Caki2 (cell line): ENCODE results near the gene EMC10. TPM values are rescaled to one million over a fixed set of nuclear protein-coding genes. Genes with fewer than 3 reads are reported as not detected.
A peak's percentile ranks its signal among the peaks of the same experiment; 100 is the strongest.

Experiments used
- DNase-seq: peaks from one replicate; pipeline ENCODE4 v3.0.0-alpha.2; 2015; ENCODE audit warnings: low read depth
- in situ Hi-C: cut with HindIII; loops from 2 replicates; pipeline ENCODE4 v1.10.0; 2016; ENCODE audit warnings: low sequenced_read_pairs, low pct_unique_long_range_greater_than_20kb, mixed read lengths
- total RNA-seq: library from RNA; depleted of rRNA; stranded (reverse); fragments of >200 nt; shearing (Covaris generic); gene quantifications from 2 replicates; pipeline ENCODE4 v1.2.3, GENCODE V29; 2014; ENCODE audit warnings: low replicate concordance

The EMC10 gene
- total RNA-seq, 1 experiment from 2014 or later: 192 TPM

DNA sequence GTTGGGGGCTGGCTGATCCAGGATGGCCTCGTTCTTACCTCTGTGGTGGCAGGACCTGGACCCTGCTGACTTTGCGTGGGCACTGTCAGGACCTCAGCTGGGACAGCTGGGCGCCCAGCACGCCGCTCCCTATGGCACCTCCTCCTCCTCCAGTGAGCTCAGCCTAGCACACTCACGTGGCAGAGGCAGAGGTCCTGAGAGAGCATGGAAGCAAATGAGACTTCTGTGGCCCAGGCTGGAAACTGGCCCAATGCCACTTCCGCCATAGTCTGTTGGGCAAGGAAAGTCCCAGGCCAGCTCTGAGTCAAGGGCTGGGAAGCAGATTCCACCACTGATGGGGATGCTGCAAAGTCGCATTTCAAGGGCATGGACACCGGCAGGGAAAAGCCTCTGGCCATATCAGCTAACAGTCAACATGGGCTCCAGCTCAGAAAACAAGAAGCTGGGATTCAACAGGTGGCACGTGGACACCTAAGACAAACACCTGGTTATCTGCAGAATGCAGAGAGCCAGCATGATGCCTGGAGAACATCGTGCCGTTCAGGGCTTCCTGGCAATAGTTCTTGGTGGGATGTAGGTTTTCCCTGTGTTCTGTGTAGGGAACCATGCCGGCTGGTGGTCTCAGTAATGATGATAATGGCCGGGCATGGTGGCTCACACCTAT, 26.9 kb upstream of the EMC10 start:
- DNase-seq: no peak
- in situ Hi-C loops: no loop called here

GRCh38 chr19:50450369-50451222, 25.7 kb upstream of the EMC10 start:
- in situ Hi-C loops: no loop called here

DNA sequence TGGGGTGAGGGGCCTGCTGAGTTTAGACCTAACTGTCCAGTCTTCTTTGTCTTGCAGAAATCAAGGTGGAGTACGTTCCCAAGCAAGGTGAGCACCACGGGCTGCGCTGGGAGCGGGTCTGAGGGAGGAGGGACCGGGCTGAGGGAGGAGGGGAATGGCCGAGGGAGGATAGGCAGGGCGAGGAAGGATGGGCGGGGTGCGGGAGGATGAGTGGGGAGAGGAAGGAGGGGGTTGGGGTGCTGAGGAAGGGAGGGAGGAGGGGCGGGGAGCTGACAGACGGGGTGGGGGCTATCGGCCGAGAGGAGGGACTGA, 25.1 kb upstream of the EMC10 start:
- in situ Hi-C loops: no loop called here

More at GRCh38 chr19:50450369-50451222, 25.7 kb upstream of the EMC10 start:
- no peak for DNase-seq

DNA sequence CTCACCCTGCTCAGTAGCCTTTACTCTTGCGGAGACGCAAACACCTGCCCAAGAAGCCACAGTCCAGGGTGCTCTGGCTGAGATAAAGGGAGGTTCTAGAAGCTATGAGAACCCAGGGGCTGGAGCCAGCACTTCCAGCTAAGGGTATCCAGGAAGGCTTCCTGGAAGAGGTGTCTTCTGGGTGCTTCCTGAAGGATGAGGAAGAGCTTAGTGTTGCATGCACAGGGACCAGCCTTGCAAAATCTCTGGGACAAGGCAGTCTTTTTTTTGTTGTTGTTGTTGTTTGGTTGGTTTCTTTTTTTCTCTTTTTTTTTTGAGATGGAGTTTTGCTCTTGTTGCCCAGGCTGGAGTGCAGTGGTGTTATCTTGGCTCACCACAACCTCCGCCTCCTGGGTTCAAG, 23.1 kb upstream of the EMC10 start:
- in situ Hi-C loops: no loop called here

More for the DNA sequence above, 25.1 kb upstream of the EMC10 start:
- no peak for DNase-seq

DNA sequence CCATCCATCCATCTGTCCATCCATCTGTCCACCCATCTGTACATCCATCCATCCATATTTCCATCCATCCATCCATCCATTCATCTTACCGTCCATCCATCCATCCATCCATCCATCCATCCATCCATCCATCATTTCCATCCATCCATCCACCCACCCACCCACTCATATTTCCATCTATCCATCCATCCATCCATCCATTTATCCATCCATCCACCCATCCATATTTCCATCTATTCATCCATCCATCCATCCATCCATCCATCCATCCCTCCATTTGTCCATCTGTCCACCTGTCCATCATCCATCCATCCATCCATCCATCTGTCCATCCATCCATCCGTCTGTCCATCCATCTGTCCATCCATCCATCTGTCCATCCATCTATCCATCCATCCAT, 20.3 kb upstream of the EMC10 start:
- in situ Hi-C loops: no loop called here
- no peak for DNase-seq

More for the DNA sequence above, 23.1 kb upstream of the EMC10 start:
- DNase-seq: no peak

- in situ Hi-C loops: no loop called here
- DNase-seq: no peak
Measured at GRCh38 chr19:50457300-50457699, 19.0 kb upstream of the EMC10 start.

GRCh38 chr19:50458396-50459066, 17.8 kb upstream of the EMC10 start:
- DNase-seq: no peak
- in situ Hi-C loops: no loop called here

DNA sequence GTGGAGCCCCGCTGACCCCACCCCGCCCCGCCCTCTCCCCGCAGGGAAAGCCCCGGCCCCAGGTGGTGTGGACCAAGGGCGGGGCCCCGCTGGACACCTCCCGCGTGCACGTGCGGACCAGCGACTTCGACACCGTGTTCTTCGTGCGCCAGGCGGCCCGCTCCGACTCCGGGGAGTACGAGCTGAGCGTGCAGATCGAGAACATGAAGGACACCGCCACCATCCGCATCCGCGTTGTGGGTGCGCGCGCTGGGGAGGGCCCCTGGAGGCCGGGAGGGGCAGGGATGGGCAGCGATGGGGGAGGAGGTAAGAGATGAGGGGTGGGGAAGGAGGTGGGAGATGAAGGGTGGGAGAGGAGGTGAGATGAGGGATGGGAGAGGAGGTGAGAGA, 17.2 kb upstream of the EMC10 start:
- DNase-seq: no peak
- in situ Hi-C loops: no loop called here

GRCh38 chr19:50459638-50460037, 16.7 kb upstream of the EMC10 start:
- in situ Hi-C loops: no loop called here
- DNase-seq: no peak

- peak; percentile 89 for DNase-seq
- in situ Hi-C loops: no loop called here
Measured at GRCh38 chr19:50460161-50460765, 16.0 kb upstream of the EMC10 start.

DNA sequence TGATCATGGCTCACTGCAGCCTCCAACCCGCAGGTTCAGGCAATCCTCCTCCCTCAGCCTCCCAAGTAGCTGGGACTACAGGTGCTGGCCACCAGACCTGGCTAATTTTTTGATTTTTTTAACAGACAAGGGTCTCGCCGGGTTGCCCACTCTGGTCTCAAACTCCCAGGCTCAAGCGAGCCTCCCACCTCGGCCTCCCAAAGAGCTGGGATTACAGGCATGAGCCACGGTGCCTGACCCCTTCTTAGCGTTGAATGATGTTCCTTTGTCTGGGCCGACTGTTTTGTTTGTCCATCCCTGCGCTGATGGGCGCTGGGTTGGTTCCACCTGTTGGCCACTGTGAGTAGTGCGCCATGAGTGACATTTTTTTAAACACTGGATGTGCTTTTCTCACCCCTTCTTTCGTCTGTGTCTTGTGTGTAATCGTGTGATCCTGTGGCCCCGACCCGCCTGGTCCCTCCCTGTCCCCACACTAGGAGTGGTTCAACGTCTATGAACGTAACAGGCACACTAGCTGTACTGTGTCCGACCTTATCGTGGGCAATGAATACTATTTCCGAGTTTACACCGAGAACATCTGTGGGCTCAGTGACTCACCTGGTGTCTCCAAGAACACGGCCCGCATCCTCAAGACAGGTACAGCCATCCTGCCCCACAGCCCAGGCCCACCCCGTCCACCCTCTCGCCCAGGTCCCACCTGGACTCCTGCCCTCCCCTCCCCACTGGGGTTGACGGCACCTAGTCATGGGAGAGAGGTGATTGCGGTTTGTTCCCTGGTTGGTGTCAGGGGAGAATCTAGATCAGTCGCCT, 15.0 kb upstream of the EMC10 start:
- peak; percentile 74 for DNase-seq
- in situ Hi-C loops: no loop called here

DNA sequence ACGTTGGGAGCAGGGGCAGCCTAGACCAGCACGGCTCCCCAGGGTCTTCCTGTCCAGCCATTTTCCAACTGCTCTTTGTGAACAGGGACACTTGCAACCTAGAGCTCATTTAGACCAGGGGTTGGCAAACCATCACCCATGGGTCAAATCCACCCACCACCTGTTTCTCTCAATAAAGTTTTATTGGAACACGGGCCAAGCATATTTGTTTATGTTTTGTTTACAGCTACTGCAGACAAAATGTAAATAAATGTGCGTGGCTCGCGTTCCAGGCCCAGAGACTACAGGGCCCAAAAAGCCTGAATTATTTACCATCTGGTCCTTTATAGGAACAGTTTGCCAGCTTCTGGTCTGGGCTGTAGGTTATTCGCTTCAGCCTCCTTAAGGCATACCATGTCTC, 13.3 kb upstream of the EMC10 start:
- DNase-seq: no peak
- in situ Hi-C loops: no loop called here

- DNase-seq: no peak
- in situ Hi-C loops: no loop called here
Measured at GRCh38 chr19:50464348-50464747, 12.0 kb upstream of the EMC10 start.

DNA sequence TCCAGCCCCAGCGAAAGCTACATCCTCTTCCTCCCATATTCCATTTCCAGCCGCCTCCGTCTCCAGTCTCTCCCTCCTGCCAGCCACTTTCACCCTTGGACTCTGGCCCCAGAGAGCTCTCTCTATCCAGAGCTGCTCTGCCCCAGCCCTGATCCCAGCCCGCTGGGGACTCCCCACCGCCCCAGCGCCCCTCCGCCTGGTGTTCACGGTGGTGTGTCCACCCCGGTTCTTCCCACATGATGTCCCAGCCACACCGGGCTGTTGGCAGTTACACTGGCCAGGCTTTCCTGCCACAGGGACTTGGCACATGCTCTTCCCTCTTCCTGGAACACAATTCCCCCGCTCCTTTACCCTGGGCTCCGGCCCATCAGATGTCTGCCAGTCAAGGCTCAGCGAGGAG, 11.3 kb upstream of the EMC10 start:
- in situ Hi-C loops: no loop called here
- no peak for DNase-seq

DNA sequence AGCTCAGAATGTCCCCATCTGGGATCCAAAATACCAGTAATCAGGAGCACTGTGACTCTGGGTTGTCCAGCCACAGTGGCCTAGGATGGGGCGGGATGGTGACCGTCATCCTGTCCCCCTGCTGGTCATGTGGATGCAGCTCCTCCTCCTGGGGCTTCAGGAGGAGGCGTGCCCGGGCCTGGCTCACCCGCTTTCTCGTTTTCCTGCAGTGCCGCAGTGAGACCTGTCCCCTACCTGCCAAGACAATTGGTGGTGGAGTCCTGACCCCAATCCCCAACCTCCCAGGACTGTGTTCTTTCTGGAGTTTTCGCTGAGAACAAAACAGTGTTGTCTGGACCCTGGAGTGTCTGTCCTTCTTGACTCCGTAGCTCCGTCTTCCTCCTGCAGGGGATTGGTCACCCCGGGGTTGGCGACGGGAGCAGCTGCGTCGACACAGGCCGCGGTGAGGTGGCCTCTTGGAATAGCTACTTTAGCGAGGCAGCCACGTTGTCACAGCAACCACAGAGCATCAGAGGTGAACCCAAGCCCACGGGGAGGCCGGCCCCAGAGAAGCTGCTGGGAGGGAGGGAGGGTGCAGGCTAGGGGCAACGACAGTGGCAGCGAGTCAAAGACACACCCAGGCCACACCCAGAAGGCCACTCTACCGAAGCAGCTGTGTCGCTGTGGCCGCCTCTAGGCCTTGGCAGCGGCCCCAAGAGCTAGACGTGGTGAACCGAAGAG, 10.2 kb upstream of the EMC10 start:
- in situ Hi-C loops: no loop called here
- peak; percentile 93 for DNase-seq

- in situ Hi-C loops: no loop called here
- no peak for DNase-seq
Measured at GRCh38 chr19:50466706-50467039, 9.6 kb upstream of the EMC10 start.

DNA sequence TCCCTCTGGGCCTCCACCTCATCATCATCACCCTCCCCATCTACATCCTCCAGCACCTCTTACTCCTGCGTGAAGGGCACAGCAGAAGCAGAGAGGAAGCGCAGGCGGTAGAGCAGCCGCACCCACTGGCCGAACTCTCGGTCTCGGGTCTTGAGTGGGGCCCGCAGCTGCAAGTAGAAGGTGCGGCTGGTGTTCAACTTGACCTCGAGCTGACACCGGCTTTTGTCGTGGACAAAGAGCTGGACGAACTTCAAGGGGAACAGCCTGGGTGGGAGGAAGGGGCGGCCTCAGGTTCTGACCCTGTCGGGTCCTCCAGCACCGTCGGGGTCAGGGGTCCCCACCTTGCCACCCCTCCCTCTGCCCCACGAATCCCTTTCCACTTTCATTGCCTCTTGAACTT, 8.7 kb upstream of the EMC10 start:
- in situ Hi-C loops: no loop called here
- DNase-seq: no peak

GRCh38 chr19:50468818-50469217, 7.5 kb upstream of the EMC10 start:
- DNase-seq: no peak
- in situ Hi-C loops: no loop called here
